Activated naive CD4-positive, alpha-beta T cell treated with anti-CD3 and anti-CD28 coated beads, Interleukin-2, amount 50 U/mL, for 72 hours (primary cell): Measurements from ENCODE around the gene SIK3. TPM values are rescaled to one million over a fixed set of nuclear protein-coding genes. Genes with fewer than 3 reads are reported as not detected.

Source experiments
- ATAC-seq, 2 donors: fragments of 150-1000 bp; cut with Tn5 transposase; 2 replicates each; pipeline ENCODE4 v1.10.0; 2021; ENCODE audit warnings: mild to moderate bottlenecking in 2 of 2, moderate library complexity in 2 of 2
- DNase-seq, 2 donors: peaks; one replicate each; pipeline ENCODE4 v3.0.0; 2021 to 2022; ENCODE audit warnings: low spot score in 2 of 2
- H3K27ac Mint-ChIP-seq, 2 donors: one replicate each; pipeline ENCODE4 v1.8.0; 2022; ENCODE audit warnings: mild to moderate bottlenecking in 2 of 2, mixed read lengths in 2 of 2
- H3K36me3 Mint-ChIP-seq, 2 donors: one replicate each; pipeline ENCODE4 v1.8.0; 2022; ENCODE audit warnings: mixed read lengths in 2 of 2
- H3K9me3 Mint-ChIP-seq, 2 donors: one replicate each; pipeline ENCODE4 v1.8.0; 2022; ENCODE audit warnings: mixed read lengths in 2 of 2
- total RNA-seq, 2 donors: library from RNA; stranded (reverse); gene quantifications; one replicate each; pipeline ENCODE4 v1.2.3, GENCODE V29; 2022

The SIK3 gene
- total RNA-seq, 2 donors from 2014 or later: 14.6 to 39.5 TPM

DNA sequence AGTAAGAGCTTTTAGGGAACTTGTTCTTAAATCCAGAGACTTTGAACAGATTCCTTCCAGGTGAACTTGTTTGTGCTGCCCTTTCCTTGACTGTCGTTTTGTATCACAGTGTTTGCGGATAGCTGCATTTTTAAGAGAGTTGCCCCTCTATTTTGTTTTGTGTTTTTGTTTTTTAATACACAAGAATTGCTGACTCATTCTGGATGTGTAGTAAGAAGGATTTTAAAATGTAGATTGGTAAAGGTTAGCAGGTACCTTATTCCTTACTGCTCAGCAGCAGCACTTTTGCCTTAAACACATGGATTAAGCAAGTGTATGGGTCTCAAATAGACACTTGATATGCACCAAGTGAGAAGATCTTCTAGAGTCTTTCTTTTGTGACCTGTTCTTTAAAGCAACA, 297.6 kb downstream of the SIK3 start:
- no peaks in the 10 kb centered on the region for H3K9me3 Mint-ChIP-seq
- no peak for ATAC-seq
- H3K36me3 Mint-ChIP-seq: no peaks in the 10 kb centered on the region
- no peak for DNase-seq
- H3K27ac Mint-ChIP-seq: no peak overlapping the region

DNA sequence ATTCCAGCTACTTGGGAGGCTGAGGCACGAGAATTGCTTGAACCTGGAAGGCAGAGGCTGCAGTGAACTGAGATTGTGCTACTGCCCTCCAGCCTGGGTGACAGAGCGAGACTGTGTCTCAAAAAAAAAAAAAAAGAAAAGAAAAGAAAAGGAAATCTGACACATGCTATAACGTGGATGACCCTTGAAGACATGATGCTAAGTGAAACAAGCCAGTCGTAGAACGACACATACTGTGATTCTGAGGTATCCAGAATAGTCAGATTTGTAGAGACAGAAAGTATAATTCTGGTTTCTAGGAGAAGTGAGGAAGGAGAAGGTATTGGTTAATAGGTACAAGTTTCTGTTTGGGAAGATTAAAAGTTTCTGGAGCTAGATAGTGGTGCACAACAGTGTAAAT, 299.9 kb downstream of the SIK3 start:
- Mint-ChIP-seq H3K9me3 (no peaks in the 10 kb centered on the region), H3K27ac (no peak overlapping the region), H3K36me3 (no peaks in the 10 kb centered on the region)
- ATAC-seq (peak; percentile 62 to 98), DNase-seq (no peak)

GRCh38 chr11:116797816-116798215, 300.4 kb downstream of the SIK3 start:
- ATAC-seq (no peak), DNase-seq (no peak)
- Mint-ChIP-seq H3K27ac (no peak overlapping the region), H3K36me3 (no peaks in the 10 kb centered on the region), H3K9me3 (no peaks in the 10 kb centered on the region)

GRCh38 chr11:116796548-116796947, 301.7 kb downstream of the SIK3 start:
- Mint-ChIP-seq H3K36me3 (no peaks in the 10 kb centered on the region), H3K27ac (peak overlapping the region in 1 of 2 donors; percentile 21), H3K9me3 (no peaks in the 10 kb centered on the region)
- ATAC-seq (no peak), DNase-seq (no peak)

DNA sequence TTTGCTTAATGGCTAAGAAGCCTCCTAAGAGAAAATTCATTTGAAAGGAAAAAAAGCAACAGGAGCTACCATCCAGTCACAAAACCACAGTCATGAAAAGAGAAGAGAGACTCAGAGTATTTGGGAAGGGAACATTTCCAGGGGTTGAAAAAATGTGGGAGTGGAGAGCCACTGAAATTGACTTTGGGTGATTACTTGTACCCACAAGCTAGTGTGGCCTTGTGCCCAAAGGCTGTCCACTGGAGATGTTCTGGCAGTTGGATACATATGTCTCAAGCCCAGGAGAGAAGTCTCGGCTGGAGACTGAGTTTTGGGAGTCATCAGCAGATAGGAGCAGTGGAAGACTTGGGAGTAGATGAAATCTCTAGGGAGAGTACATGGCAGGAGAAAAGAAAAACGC, 303.4 kb downstream of the SIK3 start:
- Mint-ChIP-seq H3K27ac (no peak overlapping the region), H3K36me3 (no peaks in the 10 kb centered on the region), H3K9me3 (no peaks in the 10 kb centered on the region)
- no peak for ATAC-seq
- DNase-seq: no peak

GRCh38 chr11:116793772-116794097, 304.5 kb downstream of the SIK3 start:
- Mint-ChIP-seq H3K9me3 (no peaks in the 10 kb centered on the region), H3K36me3 (no peaks in the 10 kb centered on the region), H3K27ac (no peak overlapping the region)
- DNase-seq (no peak), ATAC-seq (no peak)

Other genes with a start within 250 kb of the SIK3 start
- 10 to 100 TPM; 63.4 to 64.5 TPM for gene PAFAH1B2, start 45.9 kb upstream of the SIK3 start, total RNA-seq
- gene SIDT2, start 80.3 kb upstream of the SIK3 start, total RNA-seq: 10 to 100 TPM; 20.9 to 32.0 TPM
- 1 to 10 TPM; 1.5 to 5.4 TPM for gene TAGLN, start 100.9 kb upstream of the SIK3 start, total RNA-seq
- gene PCSK7, start 133.6 kb upstream of the SIK3 start, total RNA-seq: 100 to 1,000 TPM; 126 to 201 TPM
- 10 to 100 TPM; 13.3 to 21.6 TPM for gene RNF214, start 134.2 kb upstream of the SIK3 start, total RNA-seq
- gene BACE1-AS, start 192.9 kb upstream of the SIK3 start, total RNA-seq: 1 to 10 TPM; 3.1 to 7.0 TPM
- under 1 TPM; 0.11 to 0.39 TPM for gene BACE1, start 217.8 kb upstream of the SIK3 start, total RNA-seq
- 10 to 100 TPM; 20.1 to 30.1 TPM for gene CEP164, start 229.4 kb upstream of the SIK3 start, total RNA-seq